GM19328 (cell line): Measurements from ENCODE around the gene ZNF304.
A peak's percentile ranks its signal among the peaks of the same experiment; 100 is the strongest.

Experiments
- ATAC-seq: cut with Tn5 transposase; IDR thresholded peaks from one replicate; pipeline ENCODE4 v1.9.1; 2021; ENCODE audit warnings: mild to moderate bottlenecking, moderate library complexity; ENCODE audit not compliant: unreplicated experiment

Gene ZNF304

DNA sequence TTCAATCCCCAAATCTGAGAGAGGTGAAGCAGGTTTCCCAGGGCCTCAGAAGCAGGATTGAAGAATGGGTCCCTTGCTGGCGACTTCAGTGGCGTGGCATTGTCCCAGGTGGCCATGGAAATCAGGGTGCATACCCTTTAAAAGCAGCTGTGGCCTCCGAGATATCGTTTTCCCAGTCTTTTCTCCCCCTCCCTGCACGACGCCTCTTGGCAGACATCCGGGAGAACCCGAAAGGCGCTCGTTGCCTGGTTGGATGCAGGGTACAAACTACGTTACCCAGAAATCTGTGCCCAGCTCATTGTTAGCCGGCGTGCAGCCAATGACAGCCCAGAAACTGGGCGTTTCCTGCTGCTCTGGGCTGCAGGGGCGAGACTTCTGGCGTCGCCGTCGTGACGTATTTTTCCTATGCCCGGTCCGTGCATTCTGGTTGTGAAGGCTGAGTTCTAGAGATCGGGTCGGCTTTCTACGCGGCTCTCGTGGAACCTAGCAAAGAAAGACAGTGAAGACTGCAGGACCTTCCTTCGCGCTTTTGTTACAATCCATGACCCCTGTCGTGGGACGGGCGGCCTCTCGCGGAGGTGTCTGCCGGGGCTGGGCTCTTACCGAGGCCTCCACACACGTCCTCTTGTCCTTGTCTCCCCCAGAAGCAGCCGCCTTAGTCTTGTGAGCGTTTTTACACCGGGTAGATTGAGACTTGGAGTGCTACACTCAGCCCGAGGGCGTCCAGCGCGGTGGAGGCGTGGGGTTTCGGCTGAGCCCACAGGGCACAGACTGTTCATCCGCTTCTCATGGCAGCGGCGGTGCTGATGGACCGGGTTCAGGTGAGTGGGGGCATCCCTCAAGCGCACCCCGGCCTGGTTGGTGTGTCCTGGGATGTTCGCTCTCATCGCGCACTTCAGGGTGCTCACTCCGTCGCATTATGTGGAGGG is at the start of gene ZNF304:
Gene ZNF304, plus strand, starts transcription at position 395 of the 929 bp plus-strand sequence. Its CDS starts 394 bp downstream, at position 789.
- ATAC-seq, result peak; percentile 97

DNA sequence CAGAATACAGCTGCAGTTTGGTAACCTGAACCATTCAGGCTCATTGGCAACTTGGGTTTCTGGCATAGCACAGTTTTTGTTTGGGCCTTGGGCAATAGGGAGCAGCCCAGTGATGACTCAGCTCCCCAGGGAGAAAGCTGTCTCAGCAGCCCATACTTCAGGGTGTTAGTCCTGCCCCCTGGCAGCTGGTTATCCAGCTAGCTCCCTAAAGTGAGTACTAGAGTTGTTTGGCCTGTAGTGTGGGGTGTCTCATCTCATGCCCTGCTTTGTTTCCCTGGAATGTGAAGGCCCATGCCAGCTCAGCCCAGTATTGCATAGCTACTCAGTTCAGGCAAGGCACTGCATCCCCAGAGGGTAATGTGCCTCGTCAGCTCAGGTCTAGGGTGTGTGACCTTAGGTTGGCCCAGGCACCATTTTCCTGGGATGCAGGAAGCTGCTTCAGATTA is 49.0 kb upstream of the ZNF304 start:
- no peak for ATAC-seq

DNA sequence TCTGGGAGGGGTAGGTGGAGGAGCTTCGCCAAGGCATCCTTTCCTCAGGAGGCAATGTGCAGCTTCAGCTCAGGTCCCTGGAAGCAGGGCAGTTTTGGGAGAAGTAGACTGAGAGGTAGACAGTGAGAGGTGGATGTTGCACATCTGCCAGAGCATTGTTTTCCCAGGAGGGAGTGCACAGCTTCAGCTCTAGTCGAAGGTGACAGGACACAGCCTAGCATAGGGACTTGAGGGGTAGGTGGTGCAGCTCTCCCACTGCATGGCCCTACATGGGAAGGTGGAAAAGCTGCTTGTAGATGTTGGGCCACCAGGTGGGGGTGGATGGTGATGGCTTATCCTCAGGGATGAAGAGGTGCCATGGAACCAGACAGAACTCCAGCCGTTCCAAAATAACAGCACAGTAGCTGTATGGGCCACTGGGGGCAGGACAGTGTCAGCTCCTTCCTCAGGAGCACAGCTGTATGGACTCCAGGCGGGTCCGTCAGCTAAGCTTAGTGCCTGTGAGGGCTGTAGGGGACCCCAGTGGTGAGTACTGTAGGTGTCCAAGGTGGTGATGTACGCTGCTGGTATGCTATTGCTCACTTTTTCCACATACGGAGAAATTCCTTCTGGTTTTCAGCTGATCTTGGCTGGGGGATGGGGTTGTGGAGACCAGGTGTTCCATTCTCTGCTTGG is 48.2 kb upstream of the ZNF304 start:
- ATAC-seq, result no peak

- ATAC-seq, result no peak
Measured at GRCh38 chr19:57305056-57305455, 46.0 kb upstream of the ZNF304 start.

DNA sequence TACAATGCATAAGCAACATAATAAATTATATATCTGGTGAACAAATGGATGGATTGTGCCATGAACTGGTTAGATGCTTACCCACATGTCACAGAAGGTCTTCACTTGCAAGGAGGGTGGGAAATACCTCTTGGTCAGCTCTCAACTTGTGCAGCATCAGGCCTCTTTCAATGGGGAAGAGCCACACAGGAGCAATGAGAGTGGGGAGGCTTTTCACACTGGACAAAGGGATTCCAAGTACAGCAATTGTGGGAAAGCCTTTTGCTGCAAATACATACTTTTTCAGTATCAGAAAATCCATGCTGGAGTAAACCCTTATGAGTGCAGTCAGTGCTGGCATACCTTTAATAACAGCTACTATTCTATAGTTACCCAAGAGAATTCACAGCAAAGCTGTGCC is 42.6 kb upstream of the ZNF304 start:
- ATAC-seq, result no peak

- no peak for ATAC-seq
Measured at GRCh38 chr19:57310792-57311191, 40.3 kb upstream of the ZNF304 start.

DNA sequence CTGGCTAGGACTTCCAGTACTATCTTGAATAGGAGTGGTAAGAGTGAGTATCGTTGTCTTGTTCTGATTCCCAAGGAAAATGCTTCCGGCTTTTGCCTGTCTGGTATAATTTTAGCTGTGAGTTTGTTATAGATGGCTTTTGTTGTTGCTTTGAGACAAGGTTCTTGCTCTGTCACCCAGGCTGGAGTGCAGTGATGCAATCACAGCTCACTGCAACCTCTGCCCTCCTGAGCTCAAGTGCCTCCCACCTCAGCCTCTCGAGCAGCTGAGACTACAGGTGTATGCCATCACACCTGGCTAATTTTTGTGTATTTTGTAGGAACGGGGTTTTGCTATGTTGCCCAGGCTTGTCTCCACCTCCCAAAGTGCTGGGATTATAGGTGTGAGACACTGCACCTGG is 36.9 kb upstream of the ZNF304 start:
- no peak for ATAC-seq

GRCh38 chr19:57317503-57317902 is 33.6 kb upstream of the ZNF304 start:
- ATAC-seq, result no peak

- ATAC-seq, result no peak
Measured at GRCh38 chr19:57319869-57320179, 31.2 kb upstream of the ZNF304 start.

DNA sequence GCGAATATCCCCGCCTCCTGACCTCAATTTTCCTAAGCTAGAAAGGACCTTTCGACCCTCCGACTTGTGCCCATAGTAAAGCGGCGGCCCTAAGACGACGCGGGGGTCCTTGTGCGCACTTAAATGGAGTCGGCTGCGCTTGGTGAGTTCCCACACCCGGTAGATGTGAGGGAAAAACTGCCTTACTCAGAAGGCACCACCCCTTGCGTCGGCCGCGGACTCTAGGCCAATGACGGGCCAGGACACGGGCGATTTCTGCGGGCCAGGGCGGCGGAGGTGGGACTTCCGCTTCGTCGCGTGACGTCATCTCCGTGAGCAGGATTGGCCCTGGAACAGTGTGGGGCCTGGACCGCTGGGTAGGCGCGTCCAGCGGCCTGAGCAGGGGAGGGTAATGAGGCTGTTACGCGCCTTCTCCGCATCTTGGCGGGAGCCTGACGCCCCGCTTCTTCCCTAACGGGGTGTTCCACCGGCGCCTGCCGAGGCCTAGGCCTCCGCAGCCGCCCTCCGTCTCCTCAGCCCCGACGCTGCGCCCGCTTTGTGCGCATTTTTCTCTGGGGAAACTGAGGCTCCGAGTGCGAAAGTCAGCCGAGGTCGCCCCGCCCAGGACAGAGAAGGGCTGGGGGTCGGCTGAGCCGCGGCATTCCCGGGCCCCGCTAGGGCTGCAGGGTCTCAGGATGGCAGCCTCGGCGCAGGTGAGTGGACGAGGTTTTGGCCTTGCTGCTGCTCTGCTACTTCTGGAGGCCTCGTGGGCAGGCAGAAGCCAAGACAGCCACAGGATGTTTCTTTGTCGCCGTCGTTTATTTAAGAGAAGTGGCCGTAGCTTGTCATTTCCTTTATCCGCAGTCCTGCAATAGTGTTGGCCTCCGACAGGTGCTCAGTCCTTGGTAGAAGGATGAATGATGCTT is 30.6 kb upstream of the ZNF304 start, which contains the start of gene ZNF543:
Gene ZNF543, plus strand, starts transcription at position 293 of the 905 bp plus-strand sequence. Its CDS starts 382 bp downstream, at position 675.
- ATAC-seq, result peak; percentile 92

GRCh38 chr19:57321116-57321515 is 30.0 kb upstream of the ZNF304 start:
- ATAC-seq, result no peak

GRCh38 chr19:57321751-57322150 is 29.3 kb upstream of the ZNF304 start:
- no peak for ATAC-seq

DNA sequence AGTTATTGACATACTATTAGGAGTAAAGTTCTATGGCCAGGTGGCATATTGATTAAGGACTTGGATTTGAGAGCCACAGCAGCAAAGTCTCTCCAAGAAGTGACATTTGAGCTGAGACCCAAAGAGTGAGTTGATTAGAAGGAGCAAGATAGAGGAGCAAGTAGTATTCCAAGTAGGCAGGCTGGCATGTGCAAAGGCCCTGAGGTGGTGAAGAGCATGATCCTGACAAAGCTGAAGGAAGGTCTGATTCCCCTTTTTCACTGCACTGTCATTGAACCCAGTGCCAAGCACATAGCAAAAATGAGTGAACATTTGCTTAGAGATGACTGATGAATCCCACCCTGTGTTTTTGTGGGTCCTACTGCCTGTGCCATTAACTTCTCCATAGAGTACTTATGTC is 26.1 kb upstream of the ZNF304 start:
- ATAC-seq, result no peak

DNA sequence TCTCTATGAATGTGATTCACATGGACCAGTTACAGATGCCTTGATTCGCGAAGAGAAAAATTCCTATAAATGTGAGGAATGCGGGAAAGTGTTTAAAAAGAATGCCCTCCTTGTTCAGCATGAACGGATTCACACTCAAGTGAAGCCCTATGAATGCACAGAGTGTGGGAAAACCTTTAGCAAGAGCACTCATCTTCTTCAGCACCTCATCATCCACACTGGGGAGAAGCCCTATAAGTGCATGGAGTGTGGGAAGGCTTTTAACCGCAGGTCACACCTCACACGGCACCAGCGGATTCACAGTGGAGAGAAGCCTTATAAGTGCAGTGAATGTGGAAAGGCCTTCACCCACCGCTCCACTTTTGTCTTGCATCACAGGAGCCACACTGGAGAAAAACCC is 23.1 kb upstream of the ZNF304 start:
- no peak for ATAC-seq

- no peak for ATAC-seq
Measured at GRCh38 chr19:57334191-57334590, 16.9 kb upstream of the ZNF304 start.

- no peak for ATAC-seq
Measured at GRCh38 chr19:57338877-57339276, 12.2 kb upstream of the ZNF304 start.

DNA sequence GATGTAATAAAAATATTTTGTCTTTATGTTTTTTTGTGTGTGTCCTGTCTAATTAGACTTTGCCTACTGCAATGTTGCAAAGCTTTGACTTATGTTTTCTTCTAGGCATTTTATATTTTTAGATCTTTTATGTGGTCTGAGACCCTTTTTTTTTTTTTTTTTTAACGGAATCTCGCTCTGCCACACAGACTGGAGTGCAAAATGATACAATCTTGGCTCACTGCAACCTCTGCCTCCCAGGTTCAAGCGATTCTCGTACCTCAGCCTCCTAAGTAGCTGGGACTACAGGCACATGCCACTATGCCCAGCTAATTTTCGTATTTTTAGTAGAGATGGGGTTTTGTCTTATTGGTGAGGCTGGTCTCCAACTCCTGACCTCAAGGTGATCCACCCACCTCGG is 8.5 kb upstream of the ZNF304 start:
- ATAC-seq, result no peak

DNA sequence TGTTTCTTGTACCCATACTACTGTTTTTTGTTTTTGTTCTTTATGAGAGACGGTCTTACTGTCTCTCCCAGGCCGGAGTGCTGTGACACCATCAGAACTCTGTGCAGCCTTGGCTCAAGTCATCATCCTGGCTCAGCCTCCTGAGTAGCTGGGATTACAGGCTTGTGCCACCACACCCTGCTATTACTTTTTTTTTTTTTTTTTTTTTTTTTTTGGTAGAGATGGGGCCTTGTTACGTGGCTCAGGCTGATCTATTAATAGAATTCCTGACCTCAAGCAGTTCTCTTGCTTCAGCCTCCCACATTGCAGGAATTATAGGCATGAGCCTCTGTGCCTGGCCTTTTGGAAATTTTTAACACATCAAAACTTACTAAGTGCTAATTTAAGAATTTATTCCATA is 2.9 kb upstream of the ZNF304 start:
- no peak for ATAC-seq

- no peak for ATAC-seq
Measured at GRCh38 chr19:57351867-57352266, 796 bp downstream of the ZNF304 start.

GRCh38 chr19:57355916-57356315 is 4.8 kb downstream of the ZNF304 start:
- ATAC-seq, result no peak

GRCh38 chr19:57357406-57357805 is 6.3 kb downstream of the ZNF304 start:
- ATAC-seq, result no peak
